Mammary epithelial cell (primary cell): ENCODE data around the gene HNRNPU.

ENCODE experiments used
- EZH2 ChIP-seq: IDR thresholded peaks from 2 replicates; pipeline ENCODE4 v1.6.1; 2012; ENCODE audit warnings: low read length, inconsistent platforms, borderline replicate concordance
- TF ChIP-seq, protein P1 (sequence below), 2 donors: IDR thresholded peaks in 1 of 2; conservative IDR thresholded peaks in 1 of 2; 2 replicates each; pipeline ENCODE4 v1.5.1; 2011 to 2012; ENCODE audit warnings: inconsistent platforms in 2 of 2, low read length in 2 of 2, mild to moderate bottlenecking in 2 of 2, control low read depth in 1 of 2, low read depth in 1 of 2; ENCODE audit not compliant: insufficient read depth in 1 of 2; ENCODE audit errors: extremely low read depth in 1 of 2

DNA sequence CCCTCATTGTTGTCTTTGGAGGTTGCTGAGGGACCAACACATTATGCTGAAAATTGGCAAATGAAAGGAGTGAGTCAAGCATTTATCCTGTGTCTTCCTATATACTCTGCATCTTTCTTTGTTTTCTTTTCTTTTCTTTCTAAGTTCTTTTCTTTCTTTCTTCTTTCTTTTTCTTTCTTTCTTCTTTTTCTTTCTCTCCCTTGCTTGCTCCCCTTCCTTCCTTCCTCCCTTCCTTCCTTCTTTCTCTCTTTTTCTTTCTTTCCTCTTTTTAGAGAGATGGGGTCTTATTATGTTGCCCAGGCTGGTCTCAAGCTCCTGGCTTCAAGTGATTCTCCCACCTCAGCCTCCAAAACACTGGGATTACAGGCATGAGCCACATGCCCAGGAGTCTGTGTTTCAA, 57.2 kb downstream of the HNRNPU start:
- TF ChIP-seq, protein P1, sequence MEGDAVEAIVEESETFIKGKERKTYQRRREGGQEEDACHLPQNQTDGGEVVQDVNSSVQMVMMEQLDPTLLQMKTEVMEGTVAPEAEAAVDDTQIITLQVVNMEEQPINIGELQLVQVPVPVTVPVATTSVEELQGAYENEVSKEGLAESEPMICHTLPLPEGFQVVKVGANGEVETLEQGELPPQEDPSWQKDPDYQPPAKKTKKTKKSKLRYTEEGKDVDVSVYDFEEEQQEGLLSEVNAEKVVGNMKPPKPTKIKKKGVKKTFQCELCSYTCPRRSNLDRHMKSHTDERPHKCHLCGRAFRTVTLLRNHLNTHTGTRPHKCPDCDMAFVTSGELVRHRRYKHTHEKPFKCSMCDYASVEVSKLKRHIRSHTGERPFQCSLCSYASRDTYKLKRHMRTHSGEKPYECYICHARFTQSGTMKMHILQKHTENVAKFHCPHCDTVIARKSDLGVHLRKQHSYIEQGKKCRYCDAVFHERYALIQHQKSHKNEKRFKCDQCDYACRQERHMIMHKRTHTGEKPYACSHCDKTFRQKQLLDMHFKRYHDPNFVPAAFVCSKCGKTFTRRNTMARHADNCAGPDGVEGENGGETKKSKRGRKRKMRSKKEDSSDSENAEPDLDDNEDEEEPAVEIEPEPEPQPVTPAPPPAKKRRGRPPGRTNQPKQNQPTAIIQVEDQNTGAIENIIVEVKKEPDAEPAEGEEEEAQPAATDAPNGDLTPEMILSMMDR (conservative IDR thresholded peaks at IDR 0.05 in 1 of 2, IDR thresholded peaks at IDR 0.05 in 1 of 2; ENCODE audit: extremely low read depth in 1 of 2, insufficient read depth in 1 of 2, low read depth in 1 of 2, low read length in 2 of 2): no peak
- TF ChIP-seq EZH2: no peak
